Pancreas (tissue), 10 donors: ENCODE results near the gene ADAM22. TPM values are rescaled to one million over a fixed set of nuclear protein-coding genes. Genes with fewer than 3 reads are reported as not detected.
"Not testable (repeated sequence)": the region's sequence is repeated elsewhere in the genome, so short reads cannot be mapped to it uniquely, and the experiment has no call there.

Experiments used
- ATAC-seq, 4 donors: fragments of 200-7000 bp; cut with Tn5 transposase; one replicate each; pipeline versions ENCODE4 v1.8.0 to v1.9.1; 2020; ENCODE audit warnings: mild to moderate bottlenecking in 4 of 4, moderate library complexity in 4 of 4
- DNase-seq, 6 donors: peaks; one replicate each; pipeline ENCODE4 v3.0.0-alpha.2; 2020
- FAIRE-seq: peaks from 2 replicates; lab custom pipeline; 2012; peaks lifted over from hg19 to GRCh38; lab: Jason Lieb, UNC
- H3K27ac ChIP-seq, 4 donors: fragments of 200-600 bp; sonication (generic); 1 replicate in 3 of 4; 2 replicates in 1 of 4; pipeline versions ENCODE4 v1.5.0 to v1.8.0; 2020
- H3K27me3 ChIP-seq, 4 donors: fragments of 200-600 bp; one replicate each; pipeline ENCODE4 v1.8.0; 2021
- H3K36me3 ChIP-seq, 3 donors: fragments of 200-600 bp; sonication (generic) in 1 of 3; one replicate each; pipeline versions ENCODE4 v1.5.0 to v1.8.0; 2020 to 2021
- H3K4me1 ChIP-seq, 3 donors: fragments of 200-600 bp; one replicate each; pipeline ENCODE4 v1.8.0; 2021
- H3K4me3 ChIP-seq, 4 donors: fragments of 200-600 bp; sonication (generic) in 2 of 4; one replicate each; pipeline versions ENCODE4 v1.5.0 to v1.8.0; 2020 to 2021
- H3K9me3 ChIP-seq, 4 donors: fragments of 200-600 bp; one replicate each; pipeline ENCODE4 v1.8.0; 2021
- WGBS, 2 donors: extraction: QIAGEN DNeasy Blood & Tissue Kit; methylation state at CpG; one replicate each; pipeline ENCODE4 v1.1.7; 2013; 5-methylcytosine and 5-hydroxymethylcytosine counted together
- intact Hi-C, 3 donors: fragments of 100-400 bp; cut with DNase I; formaldehyde crosslinking; loops; one replicate each; pipeline versions ENCODE4 v1.11.1 to v1.14.2; 2022
- polyA plus RNA-seq, 2 donors: library from polyadenylated mRNA; stranded (reverse); fragments of 200-250 nt; gene quantifications; one replicate each; pipeline ENCODE4 v1.2.3, GENCODE V29; 2013
- total RNA-seq, 6 donors: library from RNA; stranded (reverse); fragmentation: NEBNext Ultra II Directional in 4 of 6; extraction: Animal tissue kit (Norgen Biotek cat#: 25700) in 4 of 6; gene quantifications; one replicate each; pipeline versions ENCODE4 v1.2.1 to v1.2.4, GENCODE V29; 2021 to 2023
- TF ChIP-seq, protein P1 (sequence below), 4 donors: fragments of 200-600 bp; sonication (generic) in 3 of 4; IDR thresholded peaks; one replicate each; pipeline versions ENCODE4 v1.5.0 to v1.8.0; 2021; ENCODE audit warnings: antibody characterized with exemption in 4 of 4
- donor health status: healthy with polysubstance abuse.
- donor health status: DM: no; HTN: no; CAD: no; lungs with moderate emphysema.
- donor health status: DM: no; HTN: no; CAD: no.
- donor health status: control.
- donor health status: control.
- donor health status: Bipolar disorder and iron deficiency.
- donor health status: DM: yes; HTN: yes; CAD: no.
- donor health status: DM: no; HTN: no; CAD: no.
- donor health status: DM: no; HTN: no; CAD: no.
- donor health status: DM: yes; HTN: yes; CAD: no.

Gene ADAM22
- total and polyA plus RNA-seq, 8 donors: 0.30 to 2.8 (median 0.93) TPM

DNA sequence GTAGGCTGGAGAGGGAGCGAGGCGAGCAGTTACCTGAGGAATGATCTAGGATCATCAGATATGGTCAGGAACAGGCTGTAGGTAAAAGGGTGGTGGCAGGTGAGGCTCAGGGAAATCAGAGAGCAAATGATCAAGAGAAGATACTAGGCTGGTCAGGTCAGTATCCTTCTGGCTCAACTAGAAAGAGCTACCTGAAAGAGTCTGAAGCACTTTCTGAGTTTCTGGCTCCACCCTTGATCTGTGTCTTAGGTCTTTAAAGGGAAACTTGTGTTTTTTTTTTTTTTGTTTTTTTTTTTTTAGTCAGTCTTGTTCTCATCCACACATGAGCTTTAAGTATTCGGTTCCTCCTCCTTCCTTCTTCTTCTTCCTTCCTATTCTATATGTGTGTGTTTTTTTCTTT is 10.5 kb downstream of the ADAM22 start:
- no peaks in the 10 kb centered on the region for H3K4me1 ChIP-seq
- H3K27ac ChIP-seq: no peak overlapping the region
- H3K9me3 ChIP-seq: no peaks in the 10 kb centered on the region
- ATAC-seq (no peak), DNase-seq (no peak), FAIRE-seq (no peak)
- H3K27me3 ChIP-seq: no peaks in the 10 kb centered on the region
- intact Hi-C loops: no loop called here
- WGBS, 2 donors: 78 to 92% methylated on average over 3 of the region's 3 CpGs
- no peak overlapping the region for H3K4me3 ChIP-seq
- TF ChIP-seq, protein P1, sequence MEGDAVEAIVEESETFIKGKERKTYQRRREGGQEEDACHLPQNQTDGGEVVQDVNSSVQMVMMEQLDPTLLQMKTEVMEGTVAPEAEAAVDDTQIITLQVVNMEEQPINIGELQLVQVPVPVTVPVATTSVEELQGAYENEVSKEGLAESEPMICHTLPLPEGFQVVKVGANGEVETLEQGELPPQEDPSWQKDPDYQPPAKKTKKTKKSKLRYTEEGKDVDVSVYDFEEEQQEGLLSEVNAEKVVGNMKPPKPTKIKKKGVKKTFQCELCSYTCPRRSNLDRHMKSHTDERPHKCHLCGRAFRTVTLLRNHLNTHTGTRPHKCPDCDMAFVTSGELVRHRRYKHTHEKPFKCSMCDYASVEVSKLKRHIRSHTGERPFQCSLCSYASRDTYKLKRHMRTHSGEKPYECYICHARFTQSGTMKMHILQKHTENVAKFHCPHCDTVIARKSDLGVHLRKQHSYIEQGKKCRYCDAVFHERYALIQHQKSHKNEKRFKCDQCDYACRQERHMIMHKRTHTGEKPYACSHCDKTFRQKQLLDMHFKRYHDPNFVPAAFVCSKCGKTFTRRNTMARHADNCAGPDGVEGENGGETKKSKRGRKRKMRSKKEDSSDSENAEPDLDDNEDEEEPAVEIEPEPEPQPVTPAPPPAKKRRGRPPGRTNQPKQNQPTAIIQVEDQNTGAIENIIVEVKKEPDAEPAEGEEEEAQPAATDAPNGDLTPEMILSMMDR (IDR thresholded peaks at IDR 0.05): no peak
- H3K36me3 ChIP-seq: no peaks in the 10 kb centered on the region

DNA sequence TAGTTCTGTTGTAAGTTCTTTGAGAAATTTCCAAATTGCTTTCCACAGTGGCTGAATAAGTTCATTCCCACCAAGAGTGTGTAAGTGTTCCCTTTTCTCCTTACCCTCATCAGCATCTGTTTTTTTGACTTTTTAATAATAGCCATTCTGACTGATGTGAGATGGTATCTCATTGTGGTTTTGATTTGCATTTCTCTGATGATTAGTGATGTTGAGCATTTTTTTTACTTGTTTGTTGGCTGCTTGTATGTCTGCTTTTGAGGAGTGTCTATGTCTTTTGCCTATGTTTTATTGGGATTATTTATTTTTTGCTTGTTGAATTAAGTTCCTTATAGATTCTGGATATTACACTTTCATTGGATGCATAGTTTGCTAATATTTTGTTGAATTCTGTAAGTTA is 11.9 kb downstream of the ADAM22 start:
- H3K4me3 ChIP-seq, intact Hi-C loops, H3K27me3 ChIP-seq, DNase-seq, ATAC-seq, FAIRE-seq, H3K36me3 ChIP-seq, H3K4me1 ChIP-seq, H3K27ac ChIP-seq, H3K9me3 ChIP-seq: not testable (repeated sequence)

DNA sequence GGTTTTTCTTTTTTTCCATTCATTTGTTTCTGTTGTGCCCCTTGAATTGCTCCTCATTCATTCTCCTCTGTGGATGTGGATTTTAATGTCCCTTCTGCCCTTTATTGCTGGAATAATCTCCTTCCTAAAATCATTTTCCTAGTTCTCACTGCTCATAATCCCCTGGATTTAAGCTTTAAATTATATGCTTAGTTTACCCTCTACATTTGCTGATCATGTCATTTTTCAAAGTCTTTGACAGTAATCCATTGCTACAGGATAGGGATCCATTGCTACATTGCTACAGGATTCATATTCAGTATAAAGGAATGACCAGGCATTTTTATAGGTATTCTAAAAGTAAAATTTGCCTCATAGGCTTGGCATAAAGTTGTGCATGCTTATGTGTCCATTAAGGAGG is 14.3 kb downstream of the ADAM22 start:
- no peaks in the 10 kb centered on the region for H3K27me3 ChIP-seq
- ATAC-seq: no peak
- intact Hi-C loops: no loop called here
- H3K9me3 ChIP-seq: no peaks in the 10 kb centered on the region
- H3K27ac ChIP-seq: no peak overlapping the region
- no peaks in the 10 kb centered on the region for H3K36me3 ChIP-seq
- no peak overlapping the region for H3K4me3 ChIP-seq
- DNase-seq: no peak
- no peak for FAIRE-seq
- no peaks in the 10 kb centered on the region for H3K4me1 ChIP-seq
- TF ChIP-seq, protein P1 (IDR thresholded peaks at IDR 0.05): no peak

DNA sequence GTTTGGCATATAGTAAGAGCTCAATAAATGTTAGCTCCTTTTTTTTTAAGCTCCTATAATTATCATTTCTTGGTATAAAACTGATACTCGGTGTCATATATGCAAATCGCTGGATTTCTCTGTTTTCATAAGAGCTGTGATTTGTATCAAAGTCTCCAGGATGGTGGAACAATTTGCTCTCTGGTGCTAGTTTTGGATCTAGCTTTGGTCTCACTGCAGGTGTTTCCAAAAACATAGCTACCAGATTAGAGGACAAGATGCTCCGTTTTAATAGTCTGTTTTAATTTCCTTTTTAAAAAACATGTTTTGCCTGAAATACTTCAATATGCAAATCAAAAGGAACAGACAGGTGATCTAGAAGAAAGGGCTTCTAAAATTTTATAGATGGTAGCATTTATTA is 25.3 kb downstream of the ADAM22 start:
- no peak for FAIRE-seq
- Histone ChIP-seq H3K27me3 (no peaks in the 10 kb centered on the region), H3K9me3 (no peaks in the 10 kb centered on the region), H3K4me3 (no peak overlapping the region), H3K27ac (no peak overlapping the region), H3K36me3 (no peaks in the 10 kb centered on the region), H3K4me1 (no peaks in the 10 kb centered on the region)
- ATAC-seq: no peak
- no peak for DNase-seq
- intact Hi-C loops: no loop called here
- 81 to 90% methylated on average over 3 of the region's 3 CpGs for WGBS, 2 donors
- TF ChIP-seq, protein P1 (IDR thresholded peaks at IDR 0.05): no peak

DNA sequence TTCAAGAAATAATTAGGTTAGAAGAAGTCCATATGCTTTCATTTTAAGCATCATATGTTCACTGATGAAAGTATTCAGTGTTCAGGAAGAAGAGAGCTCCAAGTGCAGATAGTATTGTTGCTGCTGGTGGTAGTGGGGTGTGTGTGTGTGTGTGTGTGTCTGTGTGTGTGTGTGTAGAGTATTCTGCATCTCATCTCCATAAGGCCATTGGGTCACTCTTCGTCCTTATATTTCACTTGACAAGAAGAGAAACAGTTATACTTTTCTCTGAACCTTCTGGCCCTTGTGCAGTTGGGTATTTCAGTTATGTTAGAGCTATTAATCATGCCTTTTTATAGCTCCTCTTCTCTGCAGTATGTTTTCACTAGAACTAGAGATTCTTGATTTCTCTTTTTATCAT is 26.2 kb downstream of the ADAM22 start:
- H3K4me1 ChIP-seq: no peaks in the 10 kb centered on the region
- H3K4me3 ChIP-seq: no peak overlapping the region
- intact Hi-C loops: no loop called here
- DNase-seq (no peak), ATAC-seq (no peak), FAIRE-seq (no peak)
- H3K36me3 ChIP-seq: no peaks in the 10 kb centered on the region
- TF ChIP-seq, protein P1 (IDR thresholded peaks at IDR 0.05): no peak
- no peak overlapping the region for H3K27ac ChIP-seq
- H3K27me3 ChIP-seq: no peaks in the 10 kb centered on the region
- no peaks in the 10 kb centered on the region for H3K9me3 ChIP-seq
- 63 to 66% methylated on average over 1 of the region's 1 CpG for WGBS, 2 donors

DNA sequence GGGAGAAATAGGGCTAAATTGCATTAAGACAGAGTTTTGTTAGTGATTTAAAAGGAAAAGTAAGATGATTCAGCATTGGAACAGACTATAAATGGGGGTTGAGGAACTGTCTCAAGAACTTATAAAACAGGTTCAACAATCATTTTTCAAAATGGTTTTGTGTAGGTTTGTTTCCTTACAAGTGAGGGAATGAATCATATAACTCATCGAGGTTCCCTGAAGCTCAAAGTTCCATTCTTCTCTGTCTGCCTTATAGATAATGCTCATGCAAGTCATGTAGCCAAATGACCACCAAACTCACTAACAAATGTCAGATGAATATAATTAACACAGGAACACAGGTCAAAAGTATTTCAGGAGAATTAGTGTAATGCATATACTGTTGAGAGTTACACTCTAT is 27.7 kb downstream of the ADAM22 start:
- H3K4me3 ChIP-seq: no peak overlapping the region
- FAIRE-seq (no peak), DNase-seq (no peak), ATAC-seq (no peak)
- intact Hi-C loops: no loop called here
- H3K27ac ChIP-seq: no peak overlapping the region
- 76 to 94% methylated on average over 1 of the region's 1 CpG for WGBS, 2 donors
- H3K9me3 ChIP-seq: no peaks in the 10 kb centered on the region
- TF ChIP-seq, protein P1 (IDR thresholded peaks at IDR 0.05): no peak
- H3K36me3 ChIP-seq: no peaks in the 10 kb centered on the region
- no peaks in the 10 kb centered on the region for H3K27me3 ChIP-seq
- no peaks in the 10 kb centered on the region for H3K4me1 ChIP-seq
